Lower leg skin (tissue), 4 donors: ENCODE results near the gene CALD1. TPM values are rescaled to one million over a fixed set of nuclear protein-coding genes. Genes with fewer than 3 reads are reported as not detected.

Source experiments
- DNase-seq, 2 donors: peaks; one replicate each; pipeline ENCODE4 v3.0.0-alpha.2; 2019; ENCODE audit warnings: low spot score in 2 of 2
- H3K4me3 ChIP-seq: fragments of 200-600 bp; sonication (generic); 2 replicates; pipeline ENCODE4 v1.5.1; 2017; ENCODE audit warnings: mild to moderate bottlenecking, low read depth; ENCODE audit not compliant: poor library complexity, severe bottlenecking
- POLR2A ChIP-seq, 2 donors: fragments of 450-650 bp; IDR thresholded peaks; one replicate each; pipeline ENCODE4 v1.6.1; 2016 to 2017; ENCODE audit warnings: antibody characterized with exemption in 2 of 2, mild to moderate bottlenecking in 1 of 2, moderate library complexity in 1 of 2
- WGBS, 2 donors: methylation state at CpG; one replicate each; pipeline ENCODE4 v1.1.5; 2018; 5-methylcytosine and 5-hydroxymethylcytosine counted together
- intact Hi-C: fragments of 100-400 bp; cut with DNase I; formaldehyde crosslinking; loops from one replicate; pipeline ENCODE4 v1.15.0; 2023; ENCODE audit warnings: low total_unique reads
- total RNA-seq, 4 donors: library from RNA; depleted of rRNA; stranded (reverse); fragments of >200 nt; gene quantifications; one replicate each; pipeline ENCODE4 v1.1.0, GENCODE V29; 2016
- TF ChIP-seq, protein P1 (sequence below), 3 donors: fragments of 450-650 bp; IDR thresholded peaks; one replicate each; pipeline ENCODE4 v1.5.1; 2016; ENCODE audit warnings: antibody characterized with exemption in 3 of 3, mild to moderate bottlenecking in 3 of 3, moderate library complexity in 2 of 3

The CALD1 gene
- total RNA-seq: 10 to 100 TPM; 30.3 to 95.7 (median 58.0) TPM

DNA sequence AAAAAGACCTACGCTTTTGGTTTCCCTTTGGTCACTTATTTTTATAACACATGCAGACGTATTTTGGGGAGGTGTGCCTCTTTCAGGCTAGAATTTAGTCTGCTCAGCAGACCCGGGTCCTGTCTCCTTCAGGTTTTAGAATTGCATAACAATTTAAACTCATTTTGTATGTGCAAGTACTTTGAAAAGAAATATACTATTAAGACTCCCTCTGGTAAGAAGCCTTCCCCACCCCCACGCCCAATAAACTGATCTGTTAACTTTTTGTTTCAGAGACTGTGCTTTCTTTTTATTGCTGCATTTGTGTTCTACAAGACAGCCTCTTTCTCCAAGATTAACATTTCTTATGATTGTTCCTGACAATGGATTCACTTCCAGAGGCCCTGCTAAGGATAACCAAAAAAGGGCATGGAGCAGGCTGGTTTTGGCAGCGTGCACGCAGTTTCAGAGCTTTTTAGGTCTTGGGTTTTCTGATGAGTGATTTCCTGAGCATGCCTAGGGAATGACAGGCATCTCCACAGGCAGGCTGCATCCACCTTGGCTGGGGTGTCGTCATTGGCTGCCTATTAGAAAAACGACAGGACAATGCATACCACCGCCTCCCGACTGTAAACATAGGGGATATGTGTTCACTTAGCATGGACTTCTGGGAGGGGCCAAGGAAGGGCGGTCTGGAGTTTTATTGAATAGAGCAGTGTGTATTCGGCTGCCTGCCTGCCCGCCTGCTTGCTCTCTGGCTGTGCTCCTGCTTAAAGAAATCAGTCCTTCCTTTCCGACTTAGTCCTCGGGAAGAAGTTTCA lies at the start of gene CALD1:
Gene CALD1 (plus strand): TSS at position 694 of the 800 bp plus-strand sequence. CDS start 88,100 bp downstream, outside the sequence.
- intact Hi-C loops: no loop called here
- H3K4me3 ChIP-seq: peak within 1 kb of the TSS; percentile 22
- TF ChIP-seq, protein P1, sequence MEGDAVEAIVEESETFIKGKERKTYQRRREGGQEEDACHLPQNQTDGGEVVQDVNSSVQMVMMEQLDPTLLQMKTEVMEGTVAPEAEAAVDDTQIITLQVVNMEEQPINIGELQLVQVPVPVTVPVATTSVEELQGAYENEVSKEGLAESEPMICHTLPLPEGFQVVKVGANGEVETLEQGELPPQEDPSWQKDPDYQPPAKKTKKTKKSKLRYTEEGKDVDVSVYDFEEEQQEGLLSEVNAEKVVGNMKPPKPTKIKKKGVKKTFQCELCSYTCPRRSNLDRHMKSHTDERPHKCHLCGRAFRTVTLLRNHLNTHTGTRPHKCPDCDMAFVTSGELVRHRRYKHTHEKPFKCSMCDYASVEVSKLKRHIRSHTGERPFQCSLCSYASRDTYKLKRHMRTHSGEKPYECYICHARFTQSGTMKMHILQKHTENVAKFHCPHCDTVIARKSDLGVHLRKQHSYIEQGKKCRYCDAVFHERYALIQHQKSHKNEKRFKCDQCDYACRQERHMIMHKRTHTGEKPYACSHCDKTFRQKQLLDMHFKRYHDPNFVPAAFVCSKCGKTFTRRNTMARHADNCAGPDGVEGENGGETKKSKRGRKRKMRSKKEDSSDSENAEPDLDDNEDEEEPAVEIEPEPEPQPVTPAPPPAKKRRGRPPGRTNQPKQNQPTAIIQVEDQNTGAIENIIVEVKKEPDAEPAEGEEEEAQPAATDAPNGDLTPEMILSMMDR (IDR thresholded peaks at IDR 0.05): no peak
- DNase-seq: peak; percentile 69 to 94
- WGBS, 2 donors: 12% methylated on average over 15 of the region's 15 CpGs

DNA sequence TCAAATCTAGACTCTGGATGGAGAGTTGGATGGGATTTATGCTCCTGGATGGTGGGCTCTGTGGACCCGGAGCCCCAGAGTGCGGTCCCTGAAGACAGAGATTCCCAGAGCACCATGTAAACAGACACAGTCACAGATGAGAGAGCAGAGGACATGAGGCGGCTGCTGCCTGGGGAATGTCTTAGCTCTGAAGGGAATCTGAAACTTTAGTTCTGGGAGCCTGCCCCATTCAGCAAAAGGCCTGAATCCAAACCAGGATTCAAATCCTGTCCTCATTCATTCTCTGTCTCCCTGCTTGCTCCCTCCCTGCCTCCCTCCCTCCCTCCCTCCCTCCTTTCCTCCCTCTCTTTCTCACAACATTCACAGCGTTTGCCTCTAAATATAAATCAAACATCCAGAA lies 49.5 kb upstream of the CALD1 start:
- no peak for TF ChIP-seq POLR2A (IDR thresholded peaks at IDR 0.05)
- TF ChIP-seq, protein P1 (IDR thresholded peaks at IDR 0.05): no peak
- WGBS, 2 donors: 57 to 66% methylated on average over 4 of the region's 4 CpGs
- H3K4me3 ChIP-seq: no peak overlapping the region
- intact Hi-C loops: no loop called here
- no peak for DNase-seq

DNA sequence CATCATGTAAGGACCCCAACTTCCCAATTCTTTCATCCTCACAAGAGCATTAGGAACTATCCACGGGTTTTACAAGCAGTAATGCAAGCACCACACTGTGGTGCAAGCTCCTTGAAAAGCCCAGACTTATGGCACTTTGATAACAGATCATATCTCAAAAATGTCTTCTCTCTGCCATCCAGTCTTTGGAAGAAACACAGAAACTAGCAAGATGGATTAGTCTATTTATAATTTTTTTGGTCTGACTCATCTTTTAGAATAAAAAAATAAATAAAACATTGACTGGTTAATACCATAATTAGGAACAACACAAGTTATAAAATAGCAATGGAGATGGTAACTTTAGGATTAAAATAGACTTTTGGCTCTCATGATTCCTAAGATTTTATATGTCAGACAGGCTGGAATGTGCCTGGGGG lies 49.0 kb upstream of the CALD1 start:
- intact Hi-C loops: no loop called here
- TF ChIP-seq POLR2A (IDR thresholded peaks at IDR 0.05): no peak
- TF ChIP-seq, protein P1 (IDR thresholded peaks at IDR 0.05): no peak
- no peak overlapping the region for H3K4me3 ChIP-seq
- no peak for DNase-seq
- 19 to 23% methylated on average over 1 of the region's 1 CpG for WGBS, 2 donors

DNA sequence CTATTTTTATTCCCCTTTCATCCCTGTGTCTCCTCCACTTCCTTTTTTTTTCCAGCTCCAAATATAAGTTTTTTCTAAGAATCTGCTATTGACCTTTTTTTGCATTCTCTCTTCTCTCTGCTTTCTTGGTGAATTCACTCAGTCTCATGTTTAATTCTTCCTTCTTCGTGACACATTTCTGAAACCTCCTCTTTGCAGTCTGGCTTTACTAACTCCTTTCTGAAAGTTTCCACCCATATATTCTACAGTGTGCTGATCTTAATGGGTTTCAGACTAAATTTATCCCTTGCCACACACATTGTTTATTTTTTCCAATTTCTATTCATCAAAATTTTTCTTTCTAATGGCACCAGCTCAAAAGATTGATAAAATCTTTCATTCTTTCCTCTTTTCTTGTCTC lies 47.8 kb upstream of the CALD1 start:
- 77 to 88% methylated on average over 1 of the region's 1 CpG for WGBS, 2 donors

DNA sequence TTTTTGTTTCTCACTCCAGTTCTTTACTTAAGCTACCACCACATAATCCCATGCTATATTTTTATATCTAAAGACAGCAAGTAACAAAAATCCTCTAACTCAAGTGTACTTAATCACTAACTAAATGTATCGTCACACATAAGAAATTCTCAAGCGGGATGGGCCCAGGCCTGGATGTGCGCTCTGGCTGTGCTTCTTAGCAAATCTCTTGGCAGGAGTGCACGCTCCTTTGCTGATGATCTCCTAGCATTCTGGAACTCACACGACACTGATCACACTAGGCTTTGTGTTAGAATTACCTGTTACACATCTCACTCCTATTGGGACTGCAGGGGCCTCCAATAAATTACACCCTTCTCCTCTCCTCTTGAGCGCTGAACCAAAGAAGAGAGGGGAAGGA lies 46.7 kb upstream of the CALD1 start:
- 57 to 80% methylated on average over 6 of the region's 6 CpGs for WGBS, 2 donors
- TF ChIP-seq POLR2A (IDR thresholded peaks at IDR 0.05): no peak
- TF ChIP-seq, protein P1 (IDR thresholded peaks at IDR 0.05): no peak
- H3K4me3 ChIP-seq: no peak overlapping the region
- no peak for DNase-seq
- intact Hi-C loops: no loop called here

More for the DNA sequence above, 47.8 kb upstream of the CALD1 start:
- TF ChIP-seq POLR2A (IDR thresholded peaks at IDR 0.05): no peak
- no peak for DNase-seq
- no peak overlapping the region for H3K4me3 ChIP-seq
- intact Hi-C loops: no loop called here

DNA sequence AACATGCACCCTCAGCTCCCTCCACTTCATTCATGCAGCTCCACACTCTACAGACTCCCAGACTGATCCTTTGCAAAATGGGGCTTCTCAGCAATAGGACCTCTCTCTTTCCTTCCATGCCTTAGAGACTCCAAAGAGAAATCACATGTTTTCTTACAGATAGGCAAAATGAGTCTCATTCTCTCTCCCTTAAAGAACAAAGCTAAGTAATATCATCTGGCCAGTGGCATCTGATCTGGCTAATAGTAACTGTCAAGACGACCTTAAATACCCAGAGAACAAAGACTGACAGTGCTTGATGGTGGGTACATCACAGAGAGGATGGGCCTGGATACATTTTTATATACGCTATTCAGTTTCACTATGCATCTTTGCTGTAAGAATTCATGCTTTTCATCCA lies 43.1 kb upstream of the CALD1 start:
- 87 to 92% methylated on average over 2 of the region's 2 CpGs for WGBS, 2 donors
- H3K4me3 ChIP-seq: no peak overlapping the region
- intact Hi-C loops: no loop called here
- DNase-seq: no peak
- TF ChIP-seq, protein P1 (IDR thresholded peaks at IDR 0.05): no peak
- TF ChIP-seq POLR2A (IDR thresholded peaks at IDR 0.05): no peak
